HepG2 (cell line): ENCODE data around the gene PDLIM7. TPM values are rescaled to one million over a fixed set of nuclear protein-coding genes. Genes with fewer than 3 reads are reported as not detected.

ENCODE experiments used
- AKNA ChIP-seq: sonication (generic); formaldehyde crosslinking; IDR thresholded peaks from 2 replicates; pipeline ENCODE4 v1.4.0; 2020; ENCODE audit warnings: missing genetic modification reagents, borderline replicate concordance
- POGK ChIP-seq: sonication (generic); formaldehyde crosslinking; conservative IDR thresholded peaks from 2 replicates; pipeline ENCODE4 v1.8.0; 2022; ENCODE audit warnings: mild to moderate bottlenecking, moderate library complexity, missing genetic modification reagents
- ZFY ChIP-seq: sonication (generic); formaldehyde crosslinking; IDR thresholded peaks from 2 replicates; pipeline ENCODE4 v1.4.0; 2020; ENCODE audit warnings: missing genetic modification reagents
- polyA plus RNA-seq, 8 experiments: library from polyadenylated mRNA; depleted of rRNA in 3 of 8; stranded (reverse) in 7 of 8; unstranded in 1 of 8; fragments of >200 nt; fragmentation: Illumina TruSeq in 4 of 8; extraction: Trizol in 4 of 8; gene quantifications; 2 replicates each; pipeline versions ENCODE4 v1.2.1 to v1.2.3, GENCODE V29; 2011 to 2016; ENCODE audit warnings: low read depth in 4 of 8, missing spikeins in 1 of 8, mixed read lengths in 1 of 8; ENCODE audit not compliant: insufficient read depth in 1 of 8
- total RNA-seq, 5 experiments: library from RNA; depleted of rRNA; stranded (reverse); fragments of >200 nt; fragmentation: Illumina TruSeq; extraction: Trizol; gene quantifications; 2 replicates each; pipeline ENCODE4 v1.2.3, GENCODE V29; 2016; ENCODE audit warnings: low read depth in 1 of 5
- TF ChIP-seq, protein P1 (sequence below): sonication (generic); formaldehyde crosslinking; IDR thresholded peaks from 2 replicates; pipeline ENCODE4 v1.5.0; 2020; ENCODE audit warnings: missing genetic modification reagents, mild to moderate bottlenecking, borderline replicate concordance
- TF ChIP-seq, protein P2 (sequence below): sonication (generic); formaldehyde crosslinking; IDR thresholded peaks from 2 replicates; pipeline ENCODE4 v1.8.1; 2023; ENCODE audit warnings: mild to moderate bottlenecking, moderate library complexity, missing genetic modification reagents
- TF ChIP-seq, protein P3 (sequence below): sonication (generic); formaldehyde crosslinking; IDR thresholded peaks from 2 replicates; pipeline ENCODE4 v1.5.0; 2020; ENCODE audit warnings: mild to moderate bottlenecking, missing genetic modification reagents
- TF ChIP-seq, protein P4 (sequence below): sonication (generic); formaldehyde crosslinking; IDR thresholded peaks from 2 replicates; pipeline ENCODE4 v1.4.0; 2020; ENCODE audit warnings: missing genetic modification reagents, mild to moderate bottlenecking, borderline replicate concordance
- TF ChIP-seq, protein P5 (sequence below): sonication (generic); formaldehyde crosslinking; IDR thresholded peaks from 2 replicates; pipeline ENCODE4 v1.4.0; 2020; ENCODE audit warnings: missing genetic modification reagents

The PDLIM7 gene
- total and polyA plus RNA-seq, 2 of the 13 experiments (the other 11 are each of a cell fraction or from before 2014, with no cell fraction given), result 21.1 to 31.3 TPM

DNA sequence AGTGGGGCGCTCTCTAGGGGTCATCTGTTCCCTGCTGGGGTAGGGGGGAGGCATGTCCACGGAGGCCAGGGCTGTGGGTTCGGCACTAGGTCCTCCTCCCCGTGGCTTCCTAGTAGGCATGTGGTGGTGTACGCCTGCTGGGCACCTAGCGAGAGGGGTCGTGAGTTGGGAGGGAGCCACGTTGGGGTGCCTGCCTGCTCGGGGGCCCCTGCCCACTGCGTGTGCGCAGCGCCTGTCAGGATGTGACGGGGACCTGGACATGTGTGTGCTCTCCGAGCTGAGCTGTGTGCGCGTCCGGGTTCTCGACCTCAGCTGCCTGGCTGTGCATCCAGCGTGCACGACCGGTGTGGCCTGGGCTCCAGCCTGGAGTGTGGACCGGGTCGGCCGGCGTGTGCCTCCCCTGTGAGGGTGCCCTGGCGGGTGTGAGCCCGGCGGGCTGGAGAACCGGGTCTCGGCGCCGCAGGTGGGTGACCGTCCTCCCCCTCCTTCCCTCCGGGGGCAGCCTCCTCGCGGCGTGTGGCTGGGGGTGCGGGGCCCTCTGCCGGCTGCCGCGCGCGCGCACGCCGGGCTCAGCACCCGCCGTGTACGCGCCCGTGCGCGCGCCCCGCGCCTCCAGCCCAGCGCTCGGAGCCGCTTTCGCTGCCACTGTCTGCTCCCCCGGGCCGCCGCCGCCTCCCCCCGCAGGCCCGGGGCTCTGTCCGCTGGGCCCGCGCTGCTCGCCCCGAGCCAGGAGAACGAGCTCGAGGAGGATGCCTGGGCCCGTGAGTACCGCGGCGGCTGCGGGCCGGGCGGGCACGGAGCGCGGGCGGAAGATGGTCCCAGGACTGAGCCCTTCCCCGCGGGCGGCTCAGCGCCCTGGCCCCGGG, 51.0 kb downstream of the PDLIM7 start, which contains the start of gene PRR7 (continued):
- TF ChIP-seq, protein P1, sequence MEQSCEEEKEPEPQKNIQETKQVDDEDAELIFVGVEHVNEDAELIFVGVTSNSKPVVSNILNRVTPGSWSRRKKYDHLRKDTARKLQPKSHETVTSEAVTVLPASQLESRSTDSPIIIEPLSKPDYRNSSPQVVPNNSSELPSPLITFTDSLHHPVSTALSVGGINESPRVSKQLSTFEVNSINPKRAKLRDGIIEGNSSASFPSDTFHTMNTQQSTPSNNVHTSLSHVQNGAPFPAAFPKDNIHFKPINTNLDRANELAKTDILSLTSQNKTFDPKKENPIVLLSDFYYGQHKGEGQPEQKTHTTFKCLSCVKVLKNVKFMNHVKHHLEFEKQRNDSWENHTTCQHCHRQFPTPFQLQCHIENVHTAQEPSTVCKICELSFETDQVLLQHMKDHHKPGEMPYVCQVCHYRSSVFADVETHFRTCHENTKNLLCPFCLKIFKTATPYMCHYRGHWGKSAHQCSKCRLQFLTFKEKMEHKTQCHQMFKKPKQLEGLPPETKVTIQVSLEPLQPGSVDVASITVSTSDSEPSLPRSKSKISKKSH (CRISPR knock-in tag), result peak; percentile 57; the same call in 1 of the 2 replicates
- TF ChIP-seq, protein P2, sequence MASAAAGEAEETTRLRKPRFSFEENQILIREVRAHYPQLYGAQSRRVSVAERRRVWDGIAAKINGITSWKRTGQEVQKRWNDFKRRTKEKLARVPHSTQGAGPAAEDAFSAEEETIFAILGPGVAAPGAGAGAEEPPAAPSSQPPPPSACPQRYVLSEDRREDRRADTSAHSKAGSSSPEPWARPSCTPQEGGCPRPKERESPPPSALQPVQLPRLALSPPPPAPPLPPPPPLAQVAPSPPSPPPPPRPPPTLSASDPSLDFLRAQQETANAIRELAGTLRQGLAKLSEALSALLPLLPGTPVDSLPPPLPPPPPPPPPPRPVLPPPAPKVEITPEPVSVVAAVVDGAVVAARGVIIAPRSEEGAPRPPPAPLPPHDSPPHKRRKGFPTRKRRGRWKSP (CRISPR knock-in tag), result 0 out of 2 replicates have a peak, but pooled peaks have one; percentile 18
- TF ChIP-seq ZFY (peak; percentile 43), AKNA (CRISPR knock-in tag) (no peak), POGK (CRISPR knock-in tag) (0 out of 2 replicates have a peak, but pooled peaks have one; percentile 51)
- TF ChIP-seq, protein P3, sequence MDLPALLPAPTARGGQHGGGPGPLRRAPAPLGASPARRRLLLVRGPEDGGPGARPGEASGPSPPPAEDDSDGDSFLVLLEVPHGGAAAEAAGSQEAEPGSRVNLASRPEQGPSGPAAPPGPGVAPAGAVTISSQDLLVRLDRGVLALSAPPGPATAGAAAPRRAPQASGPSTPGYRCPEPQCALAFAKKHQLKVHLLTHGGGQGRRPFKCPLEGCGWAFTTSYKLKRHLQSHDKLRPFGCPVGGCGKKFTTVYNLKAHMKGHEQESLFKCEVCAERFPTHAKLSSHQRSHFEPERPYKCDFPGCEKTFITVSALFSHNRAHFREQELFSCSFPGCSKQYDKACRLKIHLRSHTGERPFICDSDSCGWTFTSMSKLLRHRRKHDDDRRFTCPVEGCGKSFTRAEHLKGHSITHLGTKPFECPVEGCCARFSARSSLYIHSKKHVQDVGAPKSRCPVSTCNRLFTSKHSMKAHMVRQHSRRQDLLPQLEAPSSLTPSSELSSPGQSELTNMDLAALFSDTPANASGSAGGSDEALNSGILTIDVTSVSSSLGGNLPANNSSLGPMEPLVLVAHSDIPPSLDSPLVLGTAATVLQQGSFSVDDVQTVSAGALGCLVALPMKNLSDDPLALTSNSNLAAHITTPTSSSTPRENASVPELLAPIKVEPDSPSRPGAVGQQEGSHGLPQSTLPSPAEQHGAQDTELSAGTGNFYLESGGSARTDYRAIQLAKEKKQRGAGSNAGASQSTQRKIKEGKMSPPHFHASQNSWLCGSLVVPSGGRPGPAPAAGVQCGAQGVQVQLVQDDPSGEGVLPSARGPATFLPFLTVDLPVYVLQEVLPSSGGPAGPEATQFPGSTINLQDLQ (CRISPR knock-in tag), result 0 out of 2 replicates have a peak, but pooled peaks have one; percentile 24
- TF ChIP-seq, protein P4, sequence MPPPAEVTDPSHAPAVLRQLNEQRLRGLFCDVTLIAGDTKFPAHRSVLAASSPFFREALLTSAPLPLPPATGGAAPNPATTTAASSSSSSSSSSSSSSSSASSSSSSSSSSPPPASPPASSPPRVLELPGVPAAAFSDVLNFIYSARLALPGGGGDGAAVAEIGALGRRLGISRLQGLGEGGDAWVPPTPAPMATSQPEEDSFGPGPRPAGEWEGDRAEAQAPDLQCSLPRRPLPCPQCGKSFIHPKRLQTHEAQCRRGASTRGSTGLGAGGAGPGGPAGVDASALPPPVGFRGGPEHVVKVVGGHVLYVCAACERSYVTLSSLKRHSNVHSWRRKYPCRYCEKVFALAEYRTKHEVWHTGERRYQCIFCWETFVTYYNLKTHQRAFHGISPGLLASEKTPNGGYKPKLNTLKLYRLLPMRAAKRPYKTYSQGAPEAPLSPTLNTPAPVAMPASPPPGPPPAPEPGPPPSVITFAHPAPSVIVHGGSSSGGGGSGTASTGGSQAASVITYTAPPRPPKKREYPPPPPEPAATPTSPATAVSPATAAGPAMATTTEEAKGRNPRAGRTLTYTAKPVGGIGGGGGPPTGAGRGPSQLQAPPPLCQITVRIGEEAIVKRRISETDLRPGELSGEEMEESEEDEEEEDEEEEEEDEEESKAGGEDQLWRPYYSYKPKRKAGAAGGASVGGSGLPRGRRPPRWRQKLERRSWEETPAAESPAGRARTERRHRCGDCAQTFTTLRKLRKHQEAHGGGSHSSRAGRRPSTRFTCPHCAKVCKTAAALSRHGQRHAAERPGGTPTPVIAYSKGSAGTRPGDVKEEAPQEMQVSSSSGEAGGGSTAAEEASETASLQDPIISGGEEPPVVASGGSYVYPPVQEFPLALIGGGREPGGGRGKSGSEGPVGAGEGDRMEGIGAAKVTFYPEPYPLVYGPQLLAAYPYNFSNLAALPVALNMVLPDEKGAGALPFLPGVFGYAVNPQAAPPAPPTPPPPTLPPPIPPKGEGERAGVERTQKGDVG (CRISPR knock-in tag), result 0 out of 2 replicates have a peak, but pooled peaks have one; percentile 50
- TF ChIP-seq, protein P5, sequence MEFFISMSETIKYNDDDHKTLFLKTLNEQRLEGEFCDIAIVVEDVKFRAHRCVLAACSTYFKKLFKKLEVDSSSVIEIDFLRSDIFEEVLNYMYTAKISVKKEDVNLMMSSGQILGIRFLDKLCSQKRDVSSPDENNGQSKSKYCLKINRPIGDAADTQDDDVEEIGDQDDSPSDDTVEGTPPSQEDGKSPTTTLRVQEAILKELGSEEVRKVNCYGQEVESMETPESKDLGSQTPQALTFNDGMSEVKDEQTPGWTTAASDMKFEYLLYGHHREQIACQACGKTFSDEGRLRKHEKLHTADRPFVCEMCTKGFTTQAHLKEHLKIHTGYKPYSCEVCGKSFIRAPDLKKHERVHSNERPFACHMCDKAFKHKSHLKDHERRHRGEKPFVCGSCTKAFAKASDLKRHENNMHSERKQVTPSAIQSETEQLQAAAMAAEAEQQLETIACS (CRISPR knock-in tag), result peak; percentile 92
